Mesenchymal stem cell (in vitro differentiated cells and primary cell): Measurements from ENCODE around the gene FAM200B.

Source experiments
- DNase-seq: peaks from one replicate; pipeline ENCODE4 v3.0.0-alpha.2; 2013
- H2AFZ ChIP-seq: one replicate; pipeline ENCODE4 v1.6.1; 2013; ENCODE audit warnings: low read depth, mild to moderate bottlenecking, control low read depth, inconsistent platforms, low read length, moderate library complexity
- H2AK5ac ChIP-seq: 2 replicates; pipeline ENCODE4 v1.6.1; 2013; ENCODE audit warnings: low read length, moderate library complexity, mild to moderate bottlenecking, inconsistent platforms; ENCODE audit not compliant: severe bottlenecking
- H2BK120ac ChIP-seq: one replicate; pipeline ENCODE4 v1.6.1; 2013; ENCODE audit warnings: low read depth, mild to moderate bottlenecking, inconsistent platforms, low read length, moderate library complexity
- H2BK12ac ChIP-seq, 2 experiments: one replicate each; pipeline ENCODE4 v1.6.1; 2013; ENCODE audit warnings: inconsistent platforms in 2 of 2, low read length in 2 of 2, mild to moderate bottlenecking in 2 of 2, moderate library complexity in 2 of 2, control low read depth in 1 of 2
- H2BK15ac ChIP-seq: one replicate; pipeline ENCODE4 v1.6.1; 2013; ENCODE audit warnings: mild to moderate bottlenecking, low read depth, inconsistent platforms; ENCODE audit not compliant: poor library complexity, severe bottlenecking
- H2BK5ac ChIP-seq: 2 replicates; pipeline ENCODE4 v1.6.1; 2013; ENCODE audit warnings: low read depth, mild to moderate bottlenecking, low read length, control low read depth, inconsistent platforms; ENCODE audit not compliant: poor library complexity, severe bottlenecking
- H3K14ac ChIP-seq, 2 experiments: one replicate each; pipeline ENCODE4 v1.6.1; 2013; ENCODE audit warnings: inconsistent platforms in 2 of 2, low read length in 2 of 2, control low read depth in 1 of 2, mild to moderate bottlenecking in 1 of 2, moderate library complexity in 1 of 2
- H3K18ac ChIP-seq, 2 experiments: one replicate each; pipeline ENCODE4 v1.6.1; 2013; ENCODE audit warnings: inconsistent platforms in 2 of 2, low read length in 2 of 2, control low read depth in 1 of 2, low read depth in 1 of 2, mild to moderate bottlenecking in 1 of 2
- H3K23ac ChIP-seq, 2 experiments: one replicate each; pipeline ENCODE4 v1.6.1; 2013; ENCODE audit warnings: inconsistent platforms in 2 of 2, low read length in 2 of 2, mild to moderate bottlenecking in 2 of 2, moderate library complexity in 2 of 2, control low read depth in 1 of 2
- H3K27ac ChIP-seq: 2 replicates; pipeline ENCODE4 v1.5.1; 2013; ENCODE audit warnings: mild to moderate bottlenecking, moderate library complexity, low read length, control low read depth, inconsistent platforms; ENCODE audit not compliant: poor library complexity, severe bottlenecking
- H3K27me3 ChIP-seq, 2 experiments: 2 replicates each; pipeline versions ENCODE4 v1.6.1 to v1.7.0; 2013; ENCODE audit warnings: low read length in 2 of 2, mild to moderate bottlenecking in 2 of 2, moderate library complexity in 2 of 2, control low read depth in 1 of 2, inconsistent platforms in 1 of 2; ENCODE audit not compliant: control insufficient read depth in 1 of 2, insufficient read depth in 1 of 2
- H3K36me3 ChIP-seq, 2 experiments: 2 replicates each; pipeline versions ENCODE4 v1.6.1 to v1.7.0; 2013; ENCODE audit warnings: low read length in 2 of 2, control low read depth in 1 of 2, inconsistent platforms in 1 of 2, low read depth in 1 of 2, mild to moderate bottlenecking in 1 of 2; ENCODE audit not compliant: insufficient read depth in 2 of 2, control insufficient read depth in 1 of 2
- H3K4ac ChIP-seq, 2 experiments: one replicate each; pipeline ENCODE4 v1.6.1; 2013; ENCODE audit warnings: inconsistent platforms in 2 of 2, low read length in 2 of 2, mild to moderate bottlenecking in 2 of 2, moderate library complexity in 2 of 2, control low read depth in 1 of 2, low read depth in 1 of 2
- H3K4me1 ChIP-seq: 2 replicates; pipeline ENCODE4 v1.6.1; 2013; ENCODE audit warnings: low read depth, low read length, control low read depth; ENCODE audit not compliant: control insufficient read depth, insufficient read depth
- H3K4me2 ChIP-seq: 2 replicates; pipeline ENCODE4 v1.6.1; 2013; ENCODE audit warnings: low read length, mild to moderate bottlenecking, inconsistent platforms; ENCODE audit not compliant: poor library complexity, severe bottlenecking
- H3K4me3 ChIP-seq, 2 experiments: 2 replicates each; pipeline versions ENCODE4 v1.5.1 to v1.7.0; 2013; ENCODE audit warnings: low read length in 2 of 2, mild to moderate bottlenecking in 2 of 2, control low read depth in 1 of 2, low read depth in 1 of 2; ENCODE audit not compliant: insufficient read depth in 1 of 2
- H3K79me1 ChIP-seq: replicated peaks from 2 replicates; pipeline ENCODE4 v1.6.1; 2013; ENCODE audit warnings: mild to moderate bottlenecking, control low read depth, low read length, inconsistent platforms; ENCODE audit not compliant: poor library complexity, severe bottlenecking
- H3K9ac ChIP-seq: 2 replicates; pipeline ENCODE4 v1.7.0; 2013; ENCODE audit warnings: mild to moderate bottlenecking, low read length, moderate library complexity
- H3K9me3 ChIP-seq: 2 replicates; pipeline ENCODE4 v1.7.0; 2013; ENCODE audit warnings: mild to moderate bottlenecking, low read length; ENCODE audit not compliant: control insufficient read depth
- H4K8ac ChIP-seq: one replicate; pipeline ENCODE4 v1.6.1; 2013; ENCODE audit warnings: inconsistent platforms, mild to moderate bottlenecking, low read length, moderate library complexity
- H4K91ac ChIP-seq: one replicate; pipeline ENCODE4 v1.6.1; 2013; ENCODE audit warnings: mild to moderate bottlenecking, low read length, inconsistent platforms
- WGBS: methylation state at CpG from one replicate; pipeline ENCODE4 v1.1.7; 2013; ENCODE audit warnings: mixed read lengths; 5-methylcytosine and 5-hydroxymethylcytosine counted together

Gene FAM200B

GRCh38 chr4:15674046-15674445 is 7.6 kb upstream of the FAM200B start:
- Histone ChIP-seq H3K4me1 (no peaks in the 10 kb centered on the region), H3K23ac (no peak overlapping the region), H3K9me3 (no peaks in the 10 kb centered on the region), H4K8ac (no peak overlapping the region), H3K4me2 (no peak overlapping the region), H3K18ac (no peak overlapping the region), H2AFZ (no peak overlapping the region), H2AK5ac (no peak overlapping the region), H3K4me3 (no peak overlapping the region), H3K79me1 (peaks cover 4% of the 10 kb centered on the region), H2BK15ac (no peak overlapping the region), H2BK5ac (no peak overlapping the region), H3K4ac (no peak overlapping the region), H2BK12ac (no peak overlapping the region), H3K14ac (no peak overlapping the region), H4K91ac (no peak overlapping the region), H3K27ac (no peak overlapping the region), H2BK120ac (no peak overlapping the region), H3K36me3 (peaks cover 0 to 4% of the 10 kb centered on the region in 2 experiments), H3K9ac (no peak overlapping the region), H3K27me3 (no peaks in the 10 kb centered on the region)
- no peak for DNase-seq
- no CpG with 5 or more reads among the region's 2 CpGs for WGBS

GRCh38 chr4:15674926-15675325 is 6.7 kb upstream of the FAM200B start:
- no peak overlapping the region for H4K8ac ChIP-seq
- H3K4me1 ChIP-seq: no peaks in the 10 kb centered on the region
- H2AFZ ChIP-seq: no peak overlapping the region
- H2AK5ac ChIP-seq: no peak overlapping the region
- H3K4me3 ChIP-seq: no peak overlapping the region
- H3K4ac ChIP-seq: no peak overlapping the region
- DNase-seq: no peak
- H3K14ac ChIP-seq: no peak overlapping the region
- no peak overlapping the region for H2BK5ac ChIP-seq
- no peak overlapping the region for H3K9ac ChIP-seq
- H4K91ac ChIP-seq: no peak overlapping the region
- H3K4me2 ChIP-seq: no peak overlapping the region
- no peaks in the 10 kb centered on the region for H3K27me3 ChIP-seq
- 100% methylated on average over 1 of the region's 4 CpGs for WGBS
- no peak overlapping the region for H3K27ac ChIP-seq
- H3K36me3 ChIP-seq: peaks cover 0 to 4% of the 10 kb centered on the region in 2 experiments
- no peak overlapping the region for H2BK15ac ChIP-seq
- no peak overlapping the region for H3K18ac ChIP-seq
- H2BK120ac ChIP-seq: no peak overlapping the region
- H3K23ac ChIP-seq: no peak overlapping the region
- peaks cover 4% of the 10 kb centered on the region for H3K79me1 ChIP-seq
- no peaks in the 10 kb centered on the region for H3K9me3 ChIP-seq
- no peak overlapping the region for H2BK12ac ChIP-seq

- H3K79me1 ChIP-seq: peaks cover 4% of the 10 kb centered on the region
- no peaks in the 10 kb centered on the region for H3K9me3 ChIP-seq
- H3K14ac ChIP-seq: no peak overlapping the region
- H2BK15ac ChIP-seq: no peak overlapping the region
- H2AK5ac ChIP-seq: no peak overlapping the region
- H3K36me3 ChIP-seq: peaks cover 0 to 4% of the 10 kb centered on the region in 2 experiments
- H2BK120ac ChIP-seq: no peak overlapping the region
- no peak overlapping the region for H2AFZ ChIP-seq
- DNase-seq: no peak
- no peak overlapping the region for H3K9ac ChIP-seq
- H4K91ac ChIP-seq: no peak overlapping the region
- H3K4ac ChIP-seq: no peak overlapping the region
- no peak overlapping the region for H3K4me2 ChIP-seq
- H4K8ac ChIP-seq: no peak overlapping the region
- H3K27ac ChIP-seq: no peak overlapping the region
- no peak overlapping the region for H3K18ac ChIP-seq
- H3K27me3 ChIP-seq: no peaks in the 10 kb centered on the region
- 91% methylated on average over 1 of the region's 3 CpGs for WGBS
- H3K4me3 ChIP-seq: no peak overlapping the region
- no peak overlapping the region for H2BK5ac ChIP-seq
- H2BK12ac ChIP-seq: no peak overlapping the region
- no peaks in the 10 kb centered on the region for H3K4me1 ChIP-seq
- no peak overlapping the region for H3K23ac ChIP-seq
These were observed 6.3 kb upstream of the FAM200B start for GRCh38 chr4:15675356-15675755.

GRCh38 chr4:15676039-15676438 is 5.6 kb upstream of the FAM200B start:
- Histone ChIP-seq H2AK5ac (no peak overlapping the region), H2BK5ac (no peak overlapping the region), H3K27ac (no peak overlapping the region), H3K79me1 (peaks cover 4% of the 10 kb centered on the region), H3K4me2 (no peak overlapping the region), H2BK12ac (no peak overlapping the region), H3K36me3 (peaks cover 0 to 4% of the 10 kb centered on the region in 2 experiments), H2AFZ (no peak overlapping the region), H3K14ac (no peak overlapping the region), H3K27me3 (no peaks in the 10 kb centered on the region), H4K8ac (no peak overlapping the region), H2BK15ac (no peak overlapping the region), H3K18ac (no peak overlapping the region), H3K9me3 (no peaks in the 10 kb centered on the region), H3K4ac (no peak overlapping the region), H2BK120ac (no peak overlapping the region), H3K4me1 (no peaks in the 10 kb centered on the region), H4K91ac (no peak overlapping the region), H3K9ac (no peak overlapping the region), H3K4me3 (no peak overlapping the region), H3K23ac (no peak overlapping the region)
- no peak for DNase-seq
- WGBS: no CpG with 5 or more reads among the region's 1 CpG
